ENCODE results near the gene CDH12.
"Not testable (repeated sequence)": the region's sequence is repeated elsewhere in the genome, so short reads cannot be mapped to it uniquely, and the experiment has no call there.

CDH12 gene

GRCh38 chr5:22109315-22109714 lies 743.8 kb downstream of the CDH12 start:
- DNase-seq = no peak

GRCh38 chr5:22108545-22108944 lies 744.6 kb downstream of the CDH12 start:
- no peak for DNase-seq

GRCh38 chr5:22102823-22103359 lies 750.3 kb downstream of the CDH12 start:
- DNase-seq = no peak

- DNase-seq = no peak
These were observed 764.6 kb downstream of the CDH12 start for GRCh38 chr5:22088517-22088916.

GRCh38 chr5:22079566-22079965 lies 773.6 kb downstream of the CDH12 start:
- no peak for DNase-seq

GRCh38 chr5:22079002-22079401 lies 774.1 kb downstream of the CDH12 start:
- no peak for DNase-seq

GRCh38 chr5:22076586-22076985 lies 776.6 kb downstream of the CDH12 start:
- no peak for DNase-seq

- no peak for DNase-seq
These were observed 782.9 kb downstream of the CDH12 start for GRCh38 chr5:22070186-22070728.

- DNase-seq = no peak
These were observed 789.4 kb downstream of the CDH12 start for GRCh38 chr5:22063717-22064116.

- DNase-seq = no peak
These were observed 794.5 kb downstream of the CDH12 start for GRCh38 chr5:22058620-22059019.

GRCh38 chr5:22057012-22057411 lies 796.1 kb downstream of the CDH12 start:
- no peak for DNase-seq

- DNase-seq = no peak
These were observed 796.5 kb downstream of the CDH12 start for GRCh38 chr5:22056601-22057000.

- DNase-seq = peak; percentile 84
These were observed 799.9 kb downstream of the CDH12 start for GRCh38 chr5:22053195-22053594.

- no peak for DNase-seq
These were observed 801.3 kb downstream of the CDH12 start for GRCh38 chr5:22051881-22052280.

GRCh38 chr5:22050931-22051330 lies 802.2 kb downstream of the CDH12 start:
- no peak for DNase-seq

- no peak for DNase-seq
These were observed 808.9 kb downstream of the CDH12 start for GRCh38 chr5:22044229-22044628.

GRCh38 chr5:22036061-22036460 lies 817.1 kb downstream of the CDH12 start:
- DNase-seq = no peak

GRCh38 chr5:22033066-22033465 lies 820.1 kb downstream of the CDH12 start:
- no peak for DNase-seq

GRCh38 chr5:22023784-22024183 lies 829.4 kb downstream of the CDH12 start:
- DNase-seq = no peak

- DNase-seq = not testable (repeated sequence)
These were observed 840.3 kb downstream of the CDH12 start for GRCh38 chr5:22012893-22013292.

GRCh38 chr5:22010808-22011207 lies 842.3 kb downstream of the CDH12 start:
- not testable (repeated sequence) for DNase-seq

- DNase-seq = not testable (repeated sequence)
These were observed 852.0 kb downstream of the CDH12 start for GRCh38 chr5:22001097-22001496.

GRCh38 chr5:21985799-21986198 lies 867.3 kb downstream of the CDH12 start:
- not testable (repeated sequence) for DNase-seq

- DNase-seq = not testable (repeated sequence)
These were observed 901.6 kb downstream of the CDH12 start for GRCh38 chr5:21951571-21951970.

- no peak for DNase-seq
These were observed 922.0 kb downstream of the CDH12 start for GRCh38 chr5:21931116-21931515.

Data from NCI-H1417 treated with DMSO at 0.1 percent for 48 hours (cell line).